Peyer's patch (tissue), 4 donors: ENCODE results near the gene DCAF11.

ENCODE experiments used
- POLR2A ChIP-seq, 2 donors: fragments of 450-650 bp; IDR thresholded peaks; one replicate each; pipeline ENCODE4 v1.5.1; 2017; ENCODE audit warnings: antibody characterized with exemption in 2 of 2, mild to moderate bottlenecking in 2 of 2, moderate library complexity in 2 of 2
- TF ChIP-seq, protein P1 (sequence below), 6 experiments: fragments of 450-650 bp in 4 of 6; fragments of 200-600 bp in 2 of 6; sonication (generic) in 1 of 6; IDR thresholded peaks; one replicate each; pipeline ENCODE4 v1.5.1; 2017 to 2019; ENCODE audit warnings: antibody characterized with exemption in 6 of 6, mild to moderate bottlenecking in 3 of 6, moderate library complexity in 1 of 6

- TF ChIP-seq, protein P1, sequence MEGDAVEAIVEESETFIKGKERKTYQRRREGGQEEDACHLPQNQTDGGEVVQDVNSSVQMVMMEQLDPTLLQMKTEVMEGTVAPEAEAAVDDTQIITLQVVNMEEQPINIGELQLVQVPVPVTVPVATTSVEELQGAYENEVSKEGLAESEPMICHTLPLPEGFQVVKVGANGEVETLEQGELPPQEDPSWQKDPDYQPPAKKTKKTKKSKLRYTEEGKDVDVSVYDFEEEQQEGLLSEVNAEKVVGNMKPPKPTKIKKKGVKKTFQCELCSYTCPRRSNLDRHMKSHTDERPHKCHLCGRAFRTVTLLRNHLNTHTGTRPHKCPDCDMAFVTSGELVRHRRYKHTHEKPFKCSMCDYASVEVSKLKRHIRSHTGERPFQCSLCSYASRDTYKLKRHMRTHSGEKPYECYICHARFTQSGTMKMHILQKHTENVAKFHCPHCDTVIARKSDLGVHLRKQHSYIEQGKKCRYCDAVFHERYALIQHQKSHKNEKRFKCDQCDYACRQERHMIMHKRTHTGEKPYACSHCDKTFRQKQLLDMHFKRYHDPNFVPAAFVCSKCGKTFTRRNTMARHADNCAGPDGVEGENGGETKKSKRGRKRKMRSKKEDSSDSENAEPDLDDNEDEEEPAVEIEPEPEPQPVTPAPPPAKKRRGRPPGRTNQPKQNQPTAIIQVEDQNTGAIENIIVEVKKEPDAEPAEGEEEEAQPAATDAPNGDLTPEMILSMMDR (IDR thresholded peaks at IDR 0.05): no peak
- no peak for TF ChIP-seq POLR2A (IDR thresholded peaks at IDR 0.05)
Observed at GRCh38 chr14:24145219-24145618, 30.6 kb downstream of the DCAF11 start.
